ENCODE measurements around the gene ILK. TPM values are rescaled to one million over a fixed set of nuclear protein-coding genes. Genes with fewer than 3 reads are reported as not detected.

The ILK gene
- total and polyA plus RNA-seq, 2 of the 13 experiments (the other 11 are each of a cell fraction or from before 2014, with no cell fraction given) = 70.3 to 108 TPM

DNA sequence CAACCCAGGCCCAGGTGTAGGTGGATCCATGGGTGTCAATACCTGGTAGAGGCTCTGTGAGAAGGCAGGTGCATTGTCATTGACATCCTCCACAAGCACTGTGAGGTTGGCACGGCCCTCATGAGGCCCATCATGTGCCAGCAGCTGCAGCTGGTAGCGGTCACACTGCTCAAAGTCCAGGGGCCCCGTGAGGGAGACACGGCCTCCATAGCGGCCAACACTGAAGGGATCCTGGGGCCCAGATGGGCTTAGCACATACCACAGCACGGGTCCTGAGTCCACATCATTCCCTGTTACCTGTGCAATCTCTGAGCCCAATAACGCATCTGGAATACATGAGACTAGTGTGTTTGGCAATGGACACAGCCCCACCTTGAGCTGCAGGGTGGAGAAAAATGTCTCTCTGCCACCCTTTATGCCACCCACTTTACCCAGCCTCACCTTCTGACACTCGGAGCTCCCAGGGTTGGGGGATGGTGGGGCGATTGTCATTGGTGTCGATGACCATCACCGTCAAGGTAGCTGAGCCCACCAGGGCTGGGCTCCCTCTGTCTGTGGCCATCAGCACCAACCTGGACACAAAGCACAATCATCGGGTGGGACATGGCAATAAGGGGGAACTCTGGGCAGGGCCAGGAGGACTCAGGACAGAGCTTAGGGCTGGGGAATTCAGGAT is 21.7 kb downstream of the ILK start:
- Histone ChIP-seq H3K9me3 (ENCODE audit: low read length) (no peaks in the 10 kb centered on the region), H3K9ac (ENCODE audit: insufficient read depth, low read depth, low read length) (no peak overlapping the region), H3K27me3 (ENCODE audit: control insufficient read depth in 1 of 2, insufficient read depth in 2 of 2, low read length in 2 of 2) (peaks cover 17 to 76% of the 10 kb centered on the region in 2 experiments), H2AFZ (ENCODE audit: low read length) (no peak overlapping the region), H3K27ac (ENCODE audit: extremely low read length, insufficient read depth, low read length) (no peak overlapping the region), H3K79me2 (ENCODE audit: insufficient read depth, low read length) (no peaks in the 10 kb centered on the region), H3K36me3 (replicated peaks in 1 of 2; ENCODE audit: control insufficient read depth in 1 of 2, insufficient read depth in 2 of 2, low read length in 2 of 2) (no peaks in the 10 kb centered on the region), H3K4me3 (replicated peaks in 1 of 3; ENCODE audit: insufficient read depth in 1 of 3, low read depth in 2 of 3, low read length in 3 of 3) (peak overlapping the region in 1 of 3 experiments; percentile 24; a peak in 1 of 6 replicates), H3K4me1 (ENCODE audit: insufficient read depth, low read length) (peaks cover 21% of the 10 kb centered on the region), H3K4me2 (ENCODE audit: low read depth, low read length) (peak overlapping the region; percentile 44), H4K20me1 (ENCODE audit: insufficient read depth, low read length) (no peaks in the 10 kb centered on the region)
- DNase-seq (ENCODE audit: low spot score) (peak; percentile 28), ATAC-seq (peak; percentile 50), FAIRE-seq (no peak)
- intact Hi-C loops (cut with micrococcal nuclease; ENCODE audit: unreplicated experiment) (no loop called here), in situ Hi-C loops (cut with HindIII; ENCODE audit: extremely low pct_ligation_motif_present, low pct_unique_long_range_greater_than_20kb) (no loop called here)
- POLR2A ChIA-PET = interaction anchor here (1.0 to 5.5 kb wide), 3 partner anchors 10 to 58 kb away, joined by 3 to 24 read pairs (median 5); partner anchors contain the start of genes MRPL17 and TAF10
- no TSS peak for BruUV-seq (replicated peaks)
- 65% methylated on average over 6 of the region's 12 CpGs for WGBS (ENCODE audit: low lambda C conversion rate)
- CTCF ChIA-PET (ENCODE audit: low intra/inter-chr PET ratio, low total read pairs) = no interaction called here
- peak; percentile 72 for TF ChIP-seq BHLHE40 (IDR thresholded peaks at IDR 0.05; ENCODE audit: low read length)
- TF ChIP-seq ASH2L (IDR thresholded peaks at IDR 0.05; ENCODE audit: insufficient read length, low read depth, low read length) = peak; percentile 25
- TF ChIP-seq RNF2 (conservative IDR thresholded peaks at IDR 0.05; ENCODE audit: low read depth) = 0 out of 2 replicates have a peak, but pooled peaks have one; percentile 39
- no peak for TF ChIP-seq ARHGAP35 (CRISPR knock-in tag; IDR thresholded peaks at IDR 0.05; ENCODE audit: borderline replicate concordance)
- TF ChIP-seq, protein P1, sequence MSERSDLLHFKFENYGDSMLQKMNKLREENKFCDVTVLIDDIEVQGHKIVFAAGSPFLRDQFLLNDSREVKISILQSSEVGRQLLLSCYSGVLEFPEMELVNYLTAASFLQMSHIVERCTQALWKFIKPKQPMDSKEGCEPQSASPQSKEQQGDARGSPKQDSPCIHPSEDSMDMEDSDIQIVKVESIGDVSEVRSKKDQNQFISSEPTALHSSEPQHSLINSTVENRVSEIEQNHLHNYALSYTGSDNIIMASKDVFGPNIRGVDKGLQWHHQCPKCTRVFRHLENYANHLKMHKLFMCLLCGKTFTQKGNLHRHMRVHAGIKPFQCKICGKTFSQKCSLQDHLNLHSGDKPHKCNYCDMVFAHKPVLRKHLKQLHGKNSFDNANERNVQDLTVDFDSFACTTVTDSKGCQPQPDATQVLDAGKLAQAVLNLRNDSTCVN (CRISPR knock-in tag; IDR thresholded peaks at IDR 0.05; ENCODE audit: borderline replicate concordance) = no peak
- no peak for TF ChIP-seq SOX13 (IDR thresholded peaks at IDR 0.05)
- TF ChIP-seq SOX13 (CRISPR knock-in tag; conservative IDR thresholded peaks at IDR 0.05 in 1 of 2, IDR thresholded peaks at IDR 0.05 in 1 of 2) = 0 out of 4 replicates have a peak, but pooled peaks of 1 of the 2 experiments have one; percentile 5
- TF ChIP-seq HNRNPL (IDR thresholded peaks at IDR 0.05; ENCODE audit: low read depth, low read length) = peak; percentile 93
- TF ChIP-seq HNF4A (CRISPR knock-in tag; IDR thresholded peaks at IDR 0.05) = peak; percentile 78
- no peak for TF ChIP-seq ZNF292 (CRISPR knock-in tag; IDR thresholded peaks at IDR 0.05; ENCODE audit: borderline replicate concordance, low read depth)
- TF ChIP-seq, protein P2, sequence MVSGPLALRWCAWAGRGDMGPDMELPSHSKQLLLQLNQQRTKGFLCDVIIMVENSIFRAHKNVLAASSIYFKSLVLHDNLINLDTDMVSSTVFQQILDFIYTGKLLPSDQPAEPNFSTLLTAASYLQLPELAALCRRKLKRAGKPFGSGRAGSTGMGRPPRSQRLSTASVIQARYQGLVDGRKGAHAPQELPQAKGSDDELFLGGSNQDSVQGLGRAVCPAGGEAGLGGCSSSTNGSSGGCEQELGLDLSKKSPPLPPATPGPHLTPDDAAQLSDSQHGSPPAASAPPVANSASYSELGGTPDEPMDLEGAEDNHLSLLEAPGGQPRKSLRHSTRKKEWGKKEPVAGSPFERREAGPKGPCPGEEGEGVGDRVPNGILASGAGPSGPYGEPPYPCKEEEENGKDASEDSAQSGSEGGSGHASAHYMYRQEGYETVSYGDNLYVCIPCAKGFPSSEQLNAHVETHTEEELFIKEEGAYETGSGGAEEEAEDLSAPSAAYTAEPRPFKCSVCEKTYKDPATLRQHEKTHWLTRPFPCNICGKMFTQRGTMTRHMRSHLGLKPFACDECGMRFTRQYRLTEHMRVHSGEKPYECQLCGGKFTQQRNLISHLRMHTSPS (CRISPR knock-in tag; IDR thresholded peaks at IDR 0.05; ENCODE audit: low read depth) = peak; percentile 90
- TF ChIP-seq, protein P3, sequence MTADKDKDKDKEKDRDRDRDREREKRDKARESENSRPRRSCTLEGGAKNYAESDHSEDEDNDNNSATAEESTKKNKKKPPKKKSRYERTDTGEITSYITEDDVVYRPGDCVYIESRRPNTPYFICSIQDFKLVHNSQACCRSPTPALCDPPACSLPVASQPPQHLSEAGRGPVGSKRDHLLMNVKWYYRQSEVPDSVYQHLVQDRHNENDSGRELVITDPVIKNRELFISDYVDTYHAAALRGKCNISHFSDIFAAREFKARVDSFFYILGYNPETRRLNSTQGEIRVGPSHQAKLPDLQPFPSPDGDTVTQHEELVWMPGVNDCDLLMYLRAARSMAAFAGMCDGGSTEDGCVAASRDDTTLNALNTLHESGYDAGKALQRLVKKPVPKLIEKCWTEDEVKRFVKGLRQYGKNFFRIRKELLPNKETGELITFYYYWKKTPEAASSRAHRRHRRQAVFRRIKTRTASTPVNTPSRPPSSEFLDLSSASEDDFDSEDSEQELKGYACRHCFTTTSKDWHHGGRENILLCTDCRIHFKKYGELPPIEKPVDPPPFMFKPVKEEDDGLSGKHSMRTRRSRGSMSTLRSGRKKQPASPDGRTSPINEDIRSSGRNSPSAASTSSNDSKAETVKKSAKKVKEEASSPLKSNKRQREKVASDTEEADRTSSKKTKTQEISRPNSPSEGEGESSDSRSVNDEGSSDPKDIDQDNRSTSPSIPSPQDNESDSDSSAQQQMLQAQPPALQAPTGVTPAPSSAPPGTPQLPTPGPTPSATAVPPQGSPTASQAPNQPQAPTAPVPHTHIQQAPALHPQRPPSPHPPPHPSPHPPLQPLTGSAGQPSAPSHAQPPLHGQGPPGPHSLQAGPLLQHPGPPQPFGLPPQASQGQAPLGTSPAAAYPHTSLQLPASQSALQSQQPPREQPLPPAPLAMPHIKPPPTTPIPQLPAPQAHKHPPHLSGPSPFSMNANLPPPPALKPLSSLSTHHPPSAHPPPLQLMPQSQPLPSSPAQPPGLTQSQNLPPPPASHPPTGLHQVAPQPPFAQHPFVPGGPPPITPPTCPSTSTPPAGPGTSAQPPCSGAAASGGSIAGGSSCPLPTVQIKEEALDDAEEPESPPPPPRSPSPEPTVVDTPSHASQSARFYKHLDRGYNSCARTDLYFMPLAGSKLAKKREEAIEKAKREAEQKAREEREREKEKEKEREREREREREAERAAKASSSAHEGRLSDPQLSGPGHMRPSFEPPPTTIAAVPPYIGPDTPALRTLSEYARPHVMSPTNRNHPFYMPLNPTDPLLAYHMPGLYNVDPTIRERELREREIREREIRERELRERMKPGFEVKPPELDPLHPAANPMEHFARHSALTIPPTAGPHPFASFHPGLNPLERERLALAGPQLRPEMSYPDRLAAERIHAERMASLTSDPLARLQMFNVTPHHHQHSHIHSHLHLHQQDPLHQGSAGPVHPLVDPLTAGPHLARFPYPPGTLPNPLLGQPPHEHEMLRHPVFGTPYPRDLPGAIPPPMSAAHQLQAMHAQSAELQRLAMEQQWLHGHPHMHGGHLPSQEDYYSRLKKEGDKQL (CRISPR knock-in tag; IDR thresholded peaks at IDR 0.05; ENCODE audit: low read depth) = no peak
- TF ChIP-seq, protein P4, sequence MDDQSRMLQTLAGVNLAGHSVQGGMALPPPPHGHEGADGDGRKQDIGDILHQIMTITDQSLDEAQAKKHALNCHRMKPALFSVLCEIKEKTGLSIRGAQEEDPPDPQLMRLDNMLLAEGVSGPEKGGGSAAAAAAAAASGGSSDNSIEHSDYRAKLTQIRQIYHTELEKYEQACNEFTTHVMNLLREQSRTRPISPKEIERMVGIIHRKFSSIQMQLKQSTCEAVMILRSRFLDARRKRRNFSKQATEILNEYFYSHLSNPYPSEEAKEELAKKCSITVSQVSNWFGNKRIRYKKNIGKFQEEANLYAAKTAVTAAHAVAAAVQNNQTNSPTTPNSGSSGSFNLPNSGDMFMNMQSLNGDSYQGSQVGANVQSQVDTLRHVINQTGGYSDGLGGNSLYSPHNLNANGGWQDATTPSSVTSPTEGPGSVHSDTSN (CRISPR knock-in tag; IDR thresholded peaks at IDR 0.05; ENCODE audit: borderline replicate concordance) = no peak
